Activated naive CD8-positive, alpha-beta T cell (primary cell): Measurements from ENCODE around the gene LRRC45.
A peak's percentile ranks its signal among the peaks of the same experiment; 100 is the strongest.
"Not testable (repeated sequence)": the region's sequence is repeated elsewhere in the genome, so short reads cannot be mapped to it uniquely, and the experiment has no call there.

Experiments used
- H3K27ac Mint-ChIP-seq: one replicate; pipeline ENCODE4 v1.8.0; 2021; ENCODE audit warnings: mixed read lengths
- H3K27me3 Mint-ChIP-seq: one replicate; pipeline ENCODE4 v1.8.0; 2021; ENCODE audit warnings: mixed read lengths
- H3K36me3 Mint-ChIP-seq: one replicate; pipeline ENCODE4 v1.8.0; 2021; ENCODE audit warnings: mixed read lengths
- H3K4me1 Mint-ChIP-seq: one replicate; pipeline ENCODE4 v1.8.0; 2021; ENCODE audit warnings: low read depth, mixed read lengths
- H3K4me3 Mint-ChIP-seq: one replicate; pipeline ENCODE4 v1.8.0; 2021; ENCODE audit warnings: mild to moderate bottlenecking, mixed read lengths
- H3K9me3 Mint-ChIP-seq: one replicate; pipeline ENCODE4 v1.8.0; 2021; ENCODE audit warnings: low read depth, mixed read lengths

Gene LRRC45

GRCh38 chr17:82030470-82031302 lies 7.6 kb downstream of the LRRC45 start:
- Mint-ChIP-seq H3K4me3 (peak overlapping the region; percentile 82), H3K9me3 (no peaks in the 10 kb centered on the region), H3K36me3 (peaks cover 6% of the 10 kb centered on the region), H3K27me3 (no peaks in the 10 kb centered on the region), H3K4me1 (peaks cover 9% of the 10 kb centered on the region), H3K27ac (no peak overlapping the region)

GRCh38 chr17:82031303-82031884 lies 8.3 kb downstream of the LRRC45 start, which contains the start of gene RAC3:
TSS of gene RAC3 (plus strand) at chr17:82031678. CDS start at chr17:82031762, 84 bp downstream.
- Mint-ChIP-seq H3K27me3 (no peaks in the 10 kb centered on the region), H3K9me3 (no peaks in the 10 kb centered on the region), H3K4me1 (peaks cover 13% of the 10 kb centered on the region), H3K4me3 (peak within 1 kb of the TSS; percentile 82), H3K36me3 (peaks cover 3% of the 10 kb centered on the region), H3K27ac (no peak within 1 kb of the TSS)

DNA sequence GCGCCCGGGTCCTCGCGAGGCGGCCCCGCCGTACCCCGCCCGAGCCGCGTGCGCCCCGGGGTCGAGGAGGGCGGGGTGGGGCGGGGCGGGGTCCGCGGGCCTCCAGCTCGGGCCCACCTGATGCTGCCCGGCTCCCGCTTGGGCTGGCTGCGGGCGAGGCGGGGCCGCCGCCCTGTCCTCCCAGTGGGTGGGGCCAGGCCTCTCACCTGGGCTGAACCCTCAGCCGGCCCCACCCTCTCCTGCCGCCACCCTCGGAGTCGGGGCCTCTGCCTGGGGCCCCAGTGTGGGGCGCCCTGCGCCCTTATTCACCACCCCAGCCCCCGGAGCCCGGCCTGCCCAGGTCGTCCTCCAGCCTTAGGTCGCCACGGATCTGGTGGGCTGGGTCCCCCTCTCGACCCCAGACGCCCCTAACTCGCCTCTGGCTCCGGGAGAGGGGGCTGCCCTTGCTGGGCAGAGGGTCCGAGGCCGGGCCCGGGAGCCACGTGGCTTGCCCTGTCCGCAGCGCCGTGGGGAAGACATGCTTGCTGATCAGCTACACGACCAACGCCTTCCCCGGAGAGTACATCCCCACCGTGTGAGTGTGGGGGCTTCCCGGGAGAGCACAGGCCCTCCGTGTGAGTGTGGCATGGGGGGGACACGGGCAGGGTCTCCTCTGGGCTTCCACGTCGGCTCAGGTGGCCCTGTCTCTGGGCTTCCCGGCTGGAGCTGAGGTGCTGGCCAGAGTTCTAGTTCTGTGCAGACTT lies 9.0 kb downstream of the LRRC45 start:
- no peaks in the 10 kb centered on the region for H3K9me3 Mint-ChIP-seq
- H3K4me3 Mint-ChIP-seq: peak overlapping the region; percentile 30
- peaks cover 13% of the 10 kb centered on the region for H3K4me1 Mint-ChIP-seq
- H3K27me3 Mint-ChIP-seq: no peaks in the 10 kb centered on the region
- peaks cover 3% of the 10 kb centered on the region for H3K36me3 Mint-ChIP-seq
- no peak overlapping the region for H3K27ac Mint-ChIP-seq

DNA sequence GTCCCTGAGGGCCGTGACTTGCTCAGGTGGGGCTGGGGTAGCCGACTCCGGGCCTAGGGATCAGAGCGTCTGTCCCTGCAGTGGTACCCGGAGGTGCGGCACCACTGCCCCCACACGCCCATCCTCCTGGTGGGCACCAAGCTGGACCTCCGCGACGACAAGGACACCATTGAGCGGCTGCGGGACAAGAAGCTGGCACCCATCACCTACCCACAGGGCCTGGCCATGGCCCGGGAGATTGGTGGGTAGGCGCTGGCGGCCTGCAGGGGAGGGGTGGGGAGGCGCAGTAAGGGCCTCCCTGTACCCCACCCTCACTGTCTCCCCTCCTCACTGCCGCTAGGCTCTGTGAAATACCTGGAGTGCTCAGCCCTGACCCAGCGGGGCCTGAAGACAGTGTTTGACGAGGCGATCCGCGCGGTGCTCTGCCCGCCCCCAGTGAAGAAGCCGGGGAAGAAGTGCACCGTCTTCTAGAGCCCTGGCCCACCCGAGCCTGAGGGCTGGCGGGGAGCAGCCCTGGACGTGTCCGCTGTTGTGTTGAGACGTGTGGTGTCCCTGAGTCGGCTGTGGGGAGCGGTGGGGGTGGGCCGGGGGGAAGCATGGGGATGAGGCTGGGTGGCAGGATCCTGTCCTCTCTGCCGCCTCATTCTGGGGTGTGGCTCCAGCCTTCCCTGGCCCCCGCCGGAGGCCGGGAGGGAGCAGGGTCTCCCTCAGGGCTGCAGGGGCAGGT lies 10.4 kb downstream of the LRRC45 start:
- Mint-ChIP-seq H3K27ac (no peak overlapping the region), H3K4me3 (peak overlapping the region; percentile 10)

GRCh38 chr17:82034371-82035011 lies 11.4 kb downstream of the LRRC45 start:
- H3K4me3 Mint-ChIP-seq: peak overlapping the region; percentile 17
- peaks cover 24% of the 10 kb centered on the region for H3K4me1 Mint-ChIP-seq
- H3K27ac Mint-ChIP-seq: no peak overlapping the region
- no peaks in the 10 kb centered on the region for H3K27me3 Mint-ChIP-seq
- H3K36me3 Mint-ChIP-seq: peaks cover 3% of the 10 kb centered on the region
- H3K9me3 Mint-ChIP-seq: no peaks in the 10 kb centered on the region

More for the DNA sequence above, 10.4 kb downstream of the LRRC45 start:
- peaks cover 18% of the 10 kb centered on the region for H3K4me1 Mint-ChIP-seq
- no peaks in the 10 kb centered on the region for H3K9me3 Mint-ChIP-seq
- peaks cover 3% of the 10 kb centered on the region for H3K36me3 Mint-ChIP-seq
- H3K27me3 Mint-ChIP-seq: no peaks in the 10 kb centered on the region

GRCh38 chr17:82035488-82035887 lies 12.4 kb downstream of the LRRC45 start:
- H3K4me1 Mint-ChIP-seq: peaks cover 21% of the 10 kb centered on the region
- H3K27me3 Mint-ChIP-seq: no peaks in the 10 kb centered on the region
- no peaks in the 10 kb centered on the region for H3K9me3 Mint-ChIP-seq
- H3K27ac Mint-ChIP-seq: peak overlapping the region; percentile 28
- H3K4me3 Mint-ChIP-seq: peak overlapping the region; percentile 75
- peaks cover 3% of the 10 kb centered on the region for H3K36me3 Mint-ChIP-seq

GRCh38 chr17:82035956-82036633 lies 13.0 kb downstream of the LRRC45 start:
- Mint-ChIP-seq H3K4me3 (peak overlapping the region; percentile 75), H3K4me1 (peaks cover 21% of the 10 kb centered on the region), H3K9me3 (no peaks in the 10 kb centered on the region), H3K36me3 (peaks cover 3% of the 10 kb centered on the region), H3K27me3 (no peaks in the 10 kb centered on the region), H3K27ac (no peak overlapping the region)

DNA sequence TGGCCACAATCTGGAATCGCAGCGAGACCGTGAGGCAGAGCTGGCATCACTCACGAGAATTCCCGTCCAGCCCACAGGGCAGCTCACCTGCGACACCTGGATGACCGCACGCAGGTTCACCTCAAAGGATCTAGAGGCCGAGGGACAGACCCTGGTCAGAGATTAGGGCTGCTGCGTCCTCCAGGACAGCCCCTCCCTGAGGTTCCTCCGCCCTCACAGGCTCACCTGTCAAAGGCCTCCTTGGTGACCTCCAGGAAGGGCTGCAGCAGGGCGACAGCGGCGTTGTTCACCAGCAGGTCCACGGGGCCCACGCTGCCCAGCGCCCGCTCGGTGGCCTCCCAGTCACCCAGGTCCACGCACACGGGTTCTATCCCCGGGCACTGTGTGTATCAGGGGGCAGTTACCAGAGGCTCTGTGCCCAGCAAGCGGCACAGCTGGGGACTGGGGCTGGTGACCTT lies 13.6 kb downstream of the LRRC45 start:
- peaks cover 3% of the 10 kb centered on the region for H3K36me3 Mint-ChIP-seq
- peaks cover 21% of the 10 kb centered on the region for H3K4me1 Mint-ChIP-seq
- H3K9me3 Mint-ChIP-seq: no peaks in the 10 kb centered on the region
- peak overlapping the region; percentile 69 for H3K4me3 Mint-ChIP-seq
- H3K27ac Mint-ChIP-seq: no peak overlapping the region
- no peaks in the 10 kb centered on the region for H3K27me3 Mint-ChIP-seq

- H3K9me3 Mint-ChIP-seq: no peaks in the 10 kb centered on the region
- peak within 1 kb of the TSS; percentile 81 for H3K27ac Mint-ChIP-seq
- peaks cover 3% of the 10 kb centered on the region for H3K36me3 Mint-ChIP-seq
- H3K4me1 Mint-ChIP-seq: peaks cover 21% of the 10 kb centered on the region
- H3K27me3 Mint-ChIP-seq: no peaks in the 10 kb centered on the region
- peak within 1 kb of the TSS; percentile 81 for H3K4me3 Mint-ChIP-seq
Observed at GRCh38 chr17:82037092-82037888, 14.2 kb downstream of the LRRC45 start, which contains the start of gene DCXR. TSS of gene DCXR (minus strand) at chr17:82037697. CDS start at chr17:82037682, 15 bp downstream.

GRCh38 chr17:82037889-82038195 lies 14.7 kb downstream of the LRRC45 start:
- peaks cover 3% of the 10 kb centered on the region for H3K36me3 Mint-ChIP-seq
- H3K9me3 Mint-ChIP-seq: no peaks in the 10 kb centered on the region
- peak overlapping the region; percentile 81 for H3K4me3 Mint-ChIP-seq
- H3K27me3 Mint-ChIP-seq: no peaks in the 10 kb centered on the region
- H3K4me1 Mint-ChIP-seq: peaks cover 21% of the 10 kb centered on the region
- H3K27ac Mint-ChIP-seq: peak overlapping the region; percentile 81

DNA sequence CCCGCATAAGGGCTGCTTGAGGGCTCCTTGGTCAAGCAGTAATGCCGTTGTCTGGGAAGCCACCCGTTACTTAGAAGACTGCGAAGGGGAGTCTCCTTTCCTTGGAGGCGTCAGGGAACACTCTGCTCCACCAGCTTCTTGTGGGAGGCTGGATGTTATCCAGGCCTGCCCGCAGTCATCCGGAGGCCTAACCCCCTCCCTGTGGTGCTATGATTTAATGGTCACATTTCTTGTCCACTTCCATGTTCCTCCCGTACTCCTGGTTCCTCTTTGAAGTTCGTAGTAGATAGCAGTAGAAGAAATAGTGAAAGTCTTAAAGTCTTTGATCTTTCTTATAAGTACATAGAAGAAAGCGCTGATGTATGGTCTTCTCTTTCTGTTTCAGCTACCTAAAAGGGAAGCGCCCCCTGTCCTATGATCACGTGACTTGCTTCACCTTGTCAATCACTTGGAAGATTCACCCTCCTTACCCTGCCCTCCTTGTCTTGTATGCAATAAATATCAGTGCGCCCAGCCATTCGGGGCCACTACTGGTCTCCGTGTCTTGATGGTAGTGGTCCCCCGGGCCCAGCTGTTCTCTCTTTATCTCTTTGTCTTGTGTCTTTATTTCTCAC lies 15.8 kb downstream of the LRRC45 start:
- H3K4me1 Mint-ChIP-seq: peaks cover 21% of the 10 kb centered on the region
- not testable (repeated sequence) for H3K36me3 Mint-ChIP-seq, H3K27ac Mint-ChIP-seq, H3K27me3 Mint-ChIP-seq, H3K9me3 Mint-ChIP-seq
- H3K4me3 Mint-ChIP-seq: peak overlapping the region; percentile 20

- H3K27ac Mint-ChIP-seq: no peak overlapping the region
- peaks cover 21% of the 10 kb centered on the region for H3K4me1 Mint-ChIP-seq
- H3K36me3 Mint-ChIP-seq: peaks cover 3% of the 10 kb centered on the region
- H3K9me3 Mint-ChIP-seq: no peaks in the 10 kb centered on the region
- H3K4me3 Mint-ChIP-seq: no peak overlapping the region
- H3K27me3 Mint-ChIP-seq: no peaks in the 10 kb centered on the region
Observed at GRCh38 chr17:82039695-82040299, 16.7 kb downstream of the LRRC45 start.
